PC-3 (cell line): ENCODE measurements around the gene HOXC11. TPM values are rescaled to one million over a fixed set of nuclear protein-coding genes. Genes with fewer than 3 reads are reported as not detected.

Experiments used
- ATAC-seq: fragments of 200-7000 bp; cut with Tn5 transposase; 2 replicates; pipeline ENCODE4 v1.9.1; 2020; ENCODE audit warnings: mild to moderate bottlenecking, moderate library complexity
- BruUV-seq: library from RNA; stranded (reverse); fragments of 400-500 nt; replicated peaks from 2 replicates; lab custom pipeline; 2021; lab: Mats Ljungman, UMichigan
- CTCF ChIA-PET: fragments of 300-600 bp; sonication (Branson Sonifier 250); formaldehyde crosslinking; loops from one replicate; lab custom pipeline; 2022; ENCODE audit warnings: antibody characterized with exemption; lab: Charles Lee
- POLR2A ChIA-PET: fragments of 300-600 bp; sonication (Branson Sonifier 250); formaldehyde crosslinking; loops from one replicate; lab custom pipeline; 2022; ENCODE audit warnings: antibody characterized with exemption; ENCODE audit not compliant: unreplicated experiment; lab: Charles Lee
- DNase-seq: peaks from one replicate; pipeline ENCODE4 v3.0.0-alpha.2; 2015
- H2AFZ ChIP-seq: fragments of 300-600 bp; sonication (generic); 2 replicates; pipeline ENCODE4 v1.6.0; 2016; ENCODE audit warnings: antibody characterized with exemption, low read length
- H3F3A ChIP-seq: fragments of 300-600 bp; sonication (generic); one replicate; pipeline ENCODE4 v1.6.0; 2017; ENCODE audit warnings: antibody characterized with exemption, low read length, control low read depth, mild to moderate bottlenecking; ENCODE audit not compliant: unreplicated experiment
- H3K27ac ChIP-seq: fragments of 300-600 bp; sonication (generic); 2 replicates; pipeline ENCODE4 v1.5.1; 2016; ENCODE audit warnings: mild to moderate bottlenecking, low read length
- H3K27me3 ChIP-seq: fragments of 300-600 bp; sonication (generic); 2 replicates; pipeline ENCODE4 v1.6.1; 2016; ENCODE audit warnings: low read length, mixed read lengths
- H3K36me3 ChIP-seq: fragments of 300-600 bp; sonication (generic); 2 replicates; pipeline ENCODE4 v1.6.1; 2016; ENCODE audit warnings: low read depth, mixed run types, low read length, mixed read lengths
- H3K4me1 ChIP-seq: fragments of 300-600 bp; sonication (generic); 2 replicates; pipeline ENCODE4 v1.5.1; 2016; ENCODE audit warnings: low read length; ENCODE audit not compliant: insufficient read depth
- H3K4me2 ChIP-seq: fragments of 300-600 bp; sonication (generic); 2 replicates; pipeline ENCODE4 v1.6.0; 2016; ENCODE audit warnings: low read length
- H3K4me3 ChIP-seq: fragments of 300-600 bp; sonication (generic); 2 replicates; pipeline ENCODE4 v1.5.1; 2016; ENCODE audit warnings: mild to moderate bottlenecking, low read length, mixed read lengths
- H3K79me2 ChIP-seq: fragments of 300-600 bp; sonication (generic); 2 replicates; pipeline ENCODE4 v1.6.1; 2017; ENCODE audit warnings: low read length, mixed read lengths
- H3K9ac ChIP-seq: fragments of 300-600 bp; sonication (generic); 2 replicates; pipeline ENCODE4 v1.6.0; 2016; ENCODE audit warnings: mild to moderate bottlenecking, low read length
- H3K9me2 ChIP-seq: fragments of 300-600 bp; sonication (generic); replicated peaks from 2 replicates; pipeline ENCODE4 v1.6.1; 2016; ENCODE audit warnings: mixed run types, low read length, mixed read lengths
- H3K9me3 ChIP-seq: fragments of 300-600 bp; sonication (generic); 2 replicates; pipeline ENCODE4 v1.6.1; 2016; ENCODE audit warnings: low read length, mixed read lengths
- H4K20me1 ChIP-seq: fragments of 300-600 bp; sonication (generic); 2 replicates; pipeline ENCODE4 v1.6.1; 2016; ENCODE audit warnings: low read length, mixed read lengths
- EZH2 ChIP-seq: fragments of 300-600 bp; sonication (generic); IDR thresholded peaks from one replicate; pipeline ENCODE4 v1.6.1; 2017; ENCODE audit warnings: antibody characterized with exemption, mild to moderate bottlenecking, low read length; ENCODE audit not compliant: unreplicated experiment
- EZH2phosphoT487 ChIP-seq: fragments of 300-600 bp; sonication (generic); IDR thresholded peaks from 2 replicates; pipeline ENCODE4 v1.6.1; 2018; ENCODE audit warnings: mild to moderate bottlenecking, antibody characterized with exemption, low read length, borderline replicate concordance
- intact Hi-C: fragments of 100-400 bp; cut with micrococcal nuclease; formaldehyde crosslinking; loops from 2 replicates; pipeline ENCODE4 v1.9.0; 2023
- total RNA-seq: library from RNA; depleted of rRNA; stranded (reverse); fragments of >200 nt; gene quantifications from 2 replicates; pipeline ENCODE4 v1.2.3, GENCODE V29; 2014
- TF ChIP-seq, protein P1 (sequence below): fragments of 300-600 bp; sonication (generic); conservative IDR thresholded peaks from 2 replicates; pipeline ENCODE4 v1.5.1; 2017; ENCODE audit warnings: antibody characterized with exemption, low read depth, mild to moderate bottlenecking, low read length

Gene HOXC11
- total RNA-seq, 1 experiment from 2014 or later = 0.84 TPM

DNA sequence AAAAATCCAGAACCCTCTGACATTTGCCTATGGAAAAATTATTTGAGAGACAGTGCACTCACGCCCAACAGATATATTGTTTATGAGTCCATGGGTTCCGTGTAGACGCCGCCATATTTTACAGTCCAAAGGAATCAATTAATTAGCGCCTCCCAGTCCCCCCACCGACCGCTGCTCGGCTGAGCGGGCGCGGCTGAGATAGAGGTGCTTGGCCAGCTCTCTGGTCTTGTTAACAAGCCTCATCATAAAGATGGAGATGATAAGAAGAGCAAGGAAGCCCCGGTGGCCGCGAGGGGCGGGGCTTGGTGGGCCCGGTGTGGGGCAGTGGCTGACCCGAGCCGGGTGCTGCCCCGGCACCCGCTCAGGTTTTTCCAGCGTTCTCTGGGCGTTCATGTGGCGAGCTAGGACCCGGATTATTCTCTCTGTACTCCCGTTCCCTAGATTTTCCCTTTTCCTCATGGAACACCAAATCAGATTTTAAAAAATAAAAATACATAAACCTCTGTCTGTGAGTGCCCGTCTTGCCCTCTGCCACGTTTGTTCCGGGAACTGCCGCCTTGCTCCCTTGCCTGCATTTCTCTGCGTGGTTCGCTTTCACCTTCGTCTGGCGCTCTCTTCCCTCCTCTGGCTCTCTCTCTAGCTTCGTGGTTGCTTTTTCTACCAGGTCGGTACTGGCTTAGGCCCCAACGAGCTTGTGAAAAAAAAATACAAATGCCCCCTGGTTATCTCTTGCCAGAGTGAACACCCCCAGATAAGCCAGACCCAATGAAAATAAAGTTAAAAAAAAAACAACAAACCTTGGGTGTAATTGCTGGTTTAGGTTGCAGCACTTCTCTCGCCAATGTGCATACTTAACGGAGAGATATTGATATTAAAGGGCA lies 9.3 kb upstream of the HOXC11 start:
- H3K9me2 ChIP-seq = no peaks in the 10 kb centered on the region
- H3K27me3 ChIP-seq = no peaks in the 10 kb centered on the region
- no peaks in the 10 kb centered on the region for H4K20me1 ChIP-seq
- ATAC-seq = no peak
- H3K4me2 ChIP-seq = no peak overlapping the region
- H2AFZ ChIP-seq = no peak overlapping the region
- no peak for DNase-seq
- ChIA-PET CTCF (interaction anchor here (0.5 kb wide), 1 partner anchor 404 kb away, joined by 3 read pairs; no protein-coding TSS in a partner anchor), POLR2A (no interaction called here)
- BruUV-seq = no TSS peak
- no peaks in the 10 kb centered on the region for H3K4me1 ChIP-seq
- no peak overlapping the region for H3K27ac ChIP-seq
- TF ChIP-seq EZH2phosphoT487 = no peak
- intact Hi-C loops = no loop called here
- no peak overlapping the region for H3K9ac ChIP-seq
- no peaks in the 10 kb centered on the region for H3K9me3 ChIP-seq
- H3K36me3 ChIP-seq = no peaks in the 10 kb centered on the region
- H3F3A ChIP-seq = no peaks in the 10 kb centered on the region
- H3K79me2 ChIP-seq = no peaks in the 10 kb centered on the region
- no peak overlapping the region for H3K4me3 ChIP-seq

DNA sequence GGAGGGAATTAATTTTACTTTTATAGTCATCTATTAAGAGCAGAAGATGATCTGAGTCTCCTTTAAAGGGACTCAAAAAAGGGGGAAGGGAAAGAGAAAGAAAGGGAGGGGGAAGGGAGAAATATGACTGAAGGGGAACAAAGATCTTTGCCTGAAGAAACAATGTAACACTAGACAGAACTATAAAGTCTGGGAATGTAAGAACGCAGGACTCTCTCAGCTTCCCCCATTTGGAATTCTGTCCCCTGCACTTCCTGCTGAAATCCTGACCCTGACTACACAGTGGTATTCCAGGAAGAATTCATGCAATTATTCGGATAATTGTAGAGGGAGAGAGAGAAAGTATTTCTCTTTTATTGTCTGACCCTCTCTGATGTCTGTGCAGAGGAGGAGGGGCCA lies 8.6 kb upstream of the HOXC11 start:
- H4K20me1 ChIP-seq = no peaks in the 10 kb centered on the region
- H3K9me2 ChIP-seq = no peaks in the 10 kb centered on the region
- no peak overlapping the region for H3K9ac ChIP-seq
- no peaks in the 10 kb centered on the region for H3K27me3 ChIP-seq
- no peak overlapping the region for H3K27ac ChIP-seq
- CTCF ChIA-PET = interaction anchor here (0.6 kb wide), 1 partner anchor 12 kb away, joined by 5 read pairs; no protein-coding TSS in a partner anchor
- DNase-seq (no peak), ATAC-seq (no peak)
- H2AFZ ChIP-seq = no peak overlapping the region
- TF ChIP-seq EZH2phosphoT487 (no peak), EZH2 (no peak)
- TF ChIP-seq, protein P1, sequence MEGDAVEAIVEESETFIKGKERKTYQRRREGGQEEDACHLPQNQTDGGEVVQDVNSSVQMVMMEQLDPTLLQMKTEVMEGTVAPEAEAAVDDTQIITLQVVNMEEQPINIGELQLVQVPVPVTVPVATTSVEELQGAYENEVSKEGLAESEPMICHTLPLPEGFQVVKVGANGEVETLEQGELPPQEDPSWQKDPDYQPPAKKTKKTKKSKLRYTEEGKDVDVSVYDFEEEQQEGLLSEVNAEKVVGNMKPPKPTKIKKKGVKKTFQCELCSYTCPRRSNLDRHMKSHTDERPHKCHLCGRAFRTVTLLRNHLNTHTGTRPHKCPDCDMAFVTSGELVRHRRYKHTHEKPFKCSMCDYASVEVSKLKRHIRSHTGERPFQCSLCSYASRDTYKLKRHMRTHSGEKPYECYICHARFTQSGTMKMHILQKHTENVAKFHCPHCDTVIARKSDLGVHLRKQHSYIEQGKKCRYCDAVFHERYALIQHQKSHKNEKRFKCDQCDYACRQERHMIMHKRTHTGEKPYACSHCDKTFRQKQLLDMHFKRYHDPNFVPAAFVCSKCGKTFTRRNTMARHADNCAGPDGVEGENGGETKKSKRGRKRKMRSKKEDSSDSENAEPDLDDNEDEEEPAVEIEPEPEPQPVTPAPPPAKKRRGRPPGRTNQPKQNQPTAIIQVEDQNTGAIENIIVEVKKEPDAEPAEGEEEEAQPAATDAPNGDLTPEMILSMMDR = no peak
- H3K4me2 ChIP-seq = no peak overlapping the region
- H3F3A ChIP-seq = no peaks in the 10 kb centered on the region
- H3K79me2 ChIP-seq = no peaks in the 10 kb centered on the region
- no peaks in the 10 kb centered on the region for H3K9me3 ChIP-seq
- no TSS peak for BruUV-seq
- intact Hi-C loops = no loop called here
- POLR2A ChIA-PET = no interaction called here
- H3K4me3 ChIP-seq = no peak overlapping the region
- no peaks in the 10 kb centered on the region for H3K4me1 ChIP-seq
- no peaks in the 10 kb centered on the region for H3K36me3 ChIP-seq

DNA sequence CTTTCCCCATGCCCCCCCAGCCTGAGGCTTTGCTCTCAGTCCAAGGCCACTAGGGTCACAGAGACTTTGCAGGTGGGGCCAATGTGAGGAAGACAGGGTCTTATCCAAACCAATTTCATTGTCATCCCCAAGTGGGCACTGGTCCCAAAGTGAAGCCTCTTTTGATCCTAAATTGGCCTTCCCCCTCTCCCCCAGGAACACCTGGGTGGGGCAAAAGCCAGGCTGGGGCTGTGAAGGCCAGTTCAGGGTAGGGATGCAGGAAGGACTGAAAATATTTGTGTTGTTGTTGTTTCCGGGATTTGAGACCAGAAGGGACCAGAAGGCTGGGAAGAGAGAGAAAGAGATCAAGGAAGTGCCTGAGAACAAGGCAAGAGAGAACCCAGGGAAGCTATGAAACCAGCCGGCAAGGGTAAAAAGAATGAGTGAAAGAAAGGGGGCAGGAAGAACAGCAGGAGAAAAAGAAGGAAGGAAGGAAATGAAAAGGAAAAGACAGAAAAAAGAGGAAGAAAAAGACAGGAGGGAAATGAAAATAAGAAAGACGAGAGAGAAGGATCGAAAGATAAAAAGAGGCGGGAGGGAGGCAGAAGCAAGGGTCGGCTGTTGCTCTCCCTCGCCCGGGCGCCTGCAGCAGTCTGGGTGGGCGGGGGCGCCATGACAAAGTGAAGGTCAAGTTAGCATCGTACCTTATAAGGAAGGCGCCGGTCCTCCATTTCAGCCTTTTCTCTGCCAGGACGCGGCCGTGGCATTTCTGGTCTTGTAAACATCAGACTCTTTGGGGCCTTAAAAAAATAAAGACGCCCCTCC lies 7.4 kb upstream of the HOXC11 start:
- Histone ChIP-seq H4K20me1 (no peaks in the 10 kb centered on the region), H3K9me3 (no peaks in the 10 kb centered on the region), H3K27me3 (no peaks in the 10 kb centered on the region), H3K4me1 (no peaks in the 10 kb centered on the region), H3K4me3 (no peak overlapping the region), H3K9ac (no peak overlapping the region), H3K9me2 (no peaks in the 10 kb centered on the region), H3F3A (no peaks in the 10 kb centered on the region), H3K27ac (no peak overlapping the region), H3K4me2 (no peak overlapping the region), H3K79me2 (no peaks in the 10 kb centered on the region), H3K36me3 (no peaks in the 10 kb centered on the region), H2AFZ (no peak overlapping the region)
- POLR2A ChIA-PET = no interaction called here
- intact Hi-C loops = no loop called here
- no TSS peak for BruUV-seq
- CTCF ChIA-PET = no interaction called here
- TF ChIP-seq EZH2phosphoT487 (no peak), EZH2 (no peak)
- TF ChIP-seq, protein P1 = no peak
- ATAC-seq (no peak), DNase-seq (no peak)
